Progenitor cell of endocrine pancreas (in vitro differentiated cells): ENCODE measurements around the gene LRRC8E. TPM values are rescaled to one million over a fixed set of nuclear protein-coding genes. Genes with fewer than 3 reads are reported as not detected.
A peak's percentile ranks its signal among the peaks of the same experiment; 100 is the strongest.

ENCODE experiments used
- DNase-seq: peaks from one replicate; pipeline ENCODE4 v3.0.0; 2021; ENCODE audit warnings: low spot score; ENCODE audit not compliant: unreplicated experiment
- H3K27ac Mint-ChIP-seq: 2 replicates; pipeline ENCODE4 v1.8.0; 2021; ENCODE audit warnings: mild to moderate bottlenecking, moderate library complexity, mixed read lengths
- H3K27me3 Mint-ChIP-seq: 2 replicates; pipeline ENCODE4 v1.8.0; 2021; ENCODE audit warnings: mixed read lengths
- H3K36me3 Mint-ChIP-seq: 2 replicates; pipeline ENCODE4 v1.8.0; 2022; ENCODE audit warnings: mixed read lengths; ENCODE audit not compliant: insufficient read depth
- H3K4me1 Mint-ChIP-seq: 2 replicates; pipeline ENCODE4 v1.8.0; 2021; ENCODE audit warnings: low read depth, mixed read lengths
- H3K4me3 Mint-ChIP-seq: 2 replicates; pipeline ENCODE4 v1.8.0; 2021; ENCODE audit warnings: low read depth, mild to moderate bottlenecking, moderate library complexity, mixed read lengths
- H3K9me3 Mint-ChIP-seq: 2 replicates; pipeline ENCODE4 v1.8.0; 2021; ENCODE audit warnings: low read depth, mixed read lengths
- CTCF ChIP-seq: fragments of 200-600 bp; sonication (generic); IDR thresholded peaks from one replicate; pipeline ENCODE4 v1.5.0; 2021; ENCODE audit warnings: antibody characterized with exemption, mild to moderate bottlenecking; ENCODE audit not compliant: unreplicated experiment
- total RNA-seq: library from RNA; stranded (reverse); gene quantifications from 2 replicates; pipeline ENCODE4 v1.2.1, GENCODE V29; 2021

LRRC8E gene
- total RNA-seq, 1 donor from 2014 or later: 3.6 TPM

GRCh38 chr19:7931221-7932061 is 43.1 kb downstream of the LRRC8E start:
- no peak for TF ChIP-seq CTCF
- H3K27me3 Mint-ChIP-seq: no peaks in the 10 kb centered on the region
- H3K9me3 Mint-ChIP-seq: no peaks in the 10 kb centered on the region
- DNase-seq: no peak
- H3K4me1 Mint-ChIP-seq: peaks cover 2% of the 10 kb centered on the region
- no peak overlapping the region for H3K27ac Mint-ChIP-seq
- H3K36me3 Mint-ChIP-seq: peaks cover 8% of the 10 kb centered on the region
- H3K4me3 Mint-ChIP-seq: no peak overlapping the region

- Mint-ChIP-seq H3K4me3 (no peak overlapping the region), H3K4me1 (no peaks in the 10 kb centered on the region), H3K9me3 (no peaks in the 10 kb centered on the region), H3K27me3 (no peaks in the 10 kb centered on the region), H3K27ac (no peak overlapping the region), H3K36me3 (peaks cover 7% of the 10 kb centered on the region)
- no peak for DNase-seq
- TF ChIP-seq CTCF: no peak
Observed at GRCh38 chr19:7932276-7932929, 44.1 kb downstream of the LRRC8E start.

- Mint-ChIP-seq H3K4me1 (no peaks in the 10 kb centered on the region), H3K27me3 (no peaks in the 10 kb centered on the region), H3K36me3 (peaks cover 7% of the 10 kb centered on the region), H3K4me3 (no peak overlapping the region), H3K9me3 (no peaks in the 10 kb centered on the region), H3K27ac (no peak overlapping the region)
- no peak for TF ChIP-seq CTCF
- no peak for DNase-seq
Observed at GRCh38 chr19:7932930-7933300, 44.6 kb downstream of the LRRC8E start.

GRCh38 chr19:7933411-7933810 is 45.1 kb downstream of the LRRC8E start:
- no peak overlapping the region for H3K4me3 Mint-ChIP-seq
- no peaks in the 10 kb centered on the region for H3K27me3 Mint-ChIP-seq
- H3K36me3 Mint-ChIP-seq: peaks cover 7% of the 10 kb centered on the region
- peak; percentile 31 for TF ChIP-seq CTCF
- DNase-seq: no peak
- no peaks in the 10 kb centered on the region for H3K9me3 Mint-ChIP-seq
- H3K27ac Mint-ChIP-seq: no peak overlapping the region
- H3K4me1 Mint-ChIP-seq: no peaks in the 10 kb centered on the region

- H3K9me3 Mint-ChIP-seq: no peaks in the 10 kb centered on the region
- H3K36me3 Mint-ChIP-seq: peaks cover 10% of the 10 kb centered on the region
- H3K4me3 Mint-ChIP-seq: no peak overlapping the region
- no peak for TF ChIP-seq CTCF
- H3K4me1 Mint-ChIP-seq: no peaks in the 10 kb centered on the region
- H3K27me3 Mint-ChIP-seq: no peaks in the 10 kb centered on the region
- DNase-seq: no peak
- no peak overlapping the region for H3K27ac Mint-ChIP-seq
Observed at GRCh38 chr19:7933828-7934725, 45.8 kb downstream of the LRRC8E start.
